ENCODE results near the gene PRSS36.

DNA sequence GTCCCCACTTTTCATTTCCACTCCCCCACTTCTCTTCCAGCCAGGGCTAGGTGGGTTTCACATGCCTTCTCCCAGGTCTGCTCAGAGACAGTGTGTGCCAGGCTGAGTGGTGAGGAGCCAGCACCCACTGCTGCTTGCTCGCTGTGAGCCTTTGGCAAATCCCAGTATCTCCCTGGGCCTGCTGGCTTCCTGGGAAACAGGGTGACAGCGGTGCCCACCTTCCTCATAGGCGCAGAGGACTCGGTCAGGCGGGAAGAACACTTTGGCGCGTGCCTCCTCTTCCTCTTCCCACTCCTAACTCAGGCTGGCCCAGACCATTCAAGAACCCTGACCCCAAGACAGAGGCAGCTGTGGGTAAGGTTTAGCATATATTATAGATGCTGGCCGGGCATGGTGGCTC is 60.7 kb downstream of the PRSS36 start:
- TF ChIP-seq CTCF (IDR thresholded peaks at IDR 0.05 in 4 of 5, conservative IDR thresholded peaks at IDR 0.05 in 1 of 5) = no peak
- TF ChIP-seq POLR2A (IDR thresholded peaks at IDR 0.05) = no peak

Data from gastrocnemius medialis (tissue), 4 donors.